Testis (tissue), 3 donors: ENCODE measurements around the gene TMEM267. TPM values are rescaled to one million over a fixed set of nuclear protein-coding genes. Genes with fewer than 3 reads are reported as not detected.

Experiments
- DNase-seq: peaks from one replicate; pipeline ENCODE4 v3.0.0-alpha.2; 2019
- H3K27ac ChIP-seq, 2 donors: fragments of 200-600 bp; sonication (generic); one replicate each; pipeline ENCODE4 v1.5.1; 2019
- H3K27me3 ChIP-seq: fragments of 200-600 bp; sonication (generic); one replicate; pipeline ENCODE4 v1.5.1; 2019
- H3K36me3 ChIP-seq: fragments of 200-600 bp; sonication (generic); one replicate; pipeline ENCODE4 v1.5.1; 2017; ENCODE audit warnings: low read depth; ENCODE audit errors: missing control alignments
- H3K4me1 ChIP-seq: fragments of 200-600 bp; sonication (generic); one replicate; pipeline ENCODE4 v1.5.1; 2019
- H3K4me3 ChIP-seq, 2 donors: fragments of 200-600 bp; sonication (generic); one replicate each; pipeline ENCODE4 v1.5.1; 2017 to 2019
- H3K9me3 ChIP-seq: fragments of 200-600 bp; sonication (generic); one replicate; pipeline ENCODE4 v1.5.1; 2017
- CTCF ChIP-seq, 3 experiments: fragments of 450-650 bp in 2 of 3; fragments of 200-600 bp in 1 of 3; sonication (generic) in 1 of 3; IDR thresholded peaks; one replicate each; pipeline ENCODE4 v1.5.1; 2016 to 2019; ENCODE audit warnings: antibody characterized with exemption in 3 of 3, mild to moderate bottlenecking in 2 of 3, moderate library complexity in 1 of 3
- POLR2A ChIP-seq: fragments of 450-650 bp; IDR thresholded peaks from one replicate; pipeline ENCODE4 v1.6.1; 2017; ENCODE audit warnings: antibody characterized with exemption, mild to moderate bottlenecking, moderate library complexity
- WGBS, 2 donors: methylation state at CpG; one replicate each; pipeline ENCODE4 v1.1.5; 2018; 5-methylcytosine and 5-hydroxymethylcytosine counted together
- intact Hi-C: fragments of 100-400 bp; cut with DNase I; formaldehyde crosslinking; loops from one replicate; pipeline ENCODE4 v1.15.1; 2023; ENCODE audit warnings: low total_unique reads
- polyA plus RNA-seq: library from polyadenylated mRNA; stranded (reverse); fragments of 350-450 nt; fragmentation: Illumina TruSeq; extraction: RNeasy Lipid Tissue Mini Kit (QIAGEN cat#74804); gene quantifications from one replicate; pipeline ENCODE4 v1.2.3, GENCODE V29; 2014; ENCODE audit warnings: low read depth, low replicate concordance; ENCODE audit not compliant: insufficient read depth
- total RNA-seq, 2 donors: library from RNA; depleted of rRNA; stranded (reverse); fragments of >200 nt; gene quantifications; one replicate each; pipeline ENCODE4 v1.2.3, GENCODE V29; 2016

Gene TMEM267
- total and polyA plus RNA-seq, 3 donors from 2014 or later = 8.1 to 21.0 (median 8.3) TPM

GRCh38 chr5:43401827-43402226, 81.8 kb downstream of the TMEM267 start:
- 35 to 42% methylated on average over 1 of the region's 1 CpG for WGBS, 2 donors

DNA sequence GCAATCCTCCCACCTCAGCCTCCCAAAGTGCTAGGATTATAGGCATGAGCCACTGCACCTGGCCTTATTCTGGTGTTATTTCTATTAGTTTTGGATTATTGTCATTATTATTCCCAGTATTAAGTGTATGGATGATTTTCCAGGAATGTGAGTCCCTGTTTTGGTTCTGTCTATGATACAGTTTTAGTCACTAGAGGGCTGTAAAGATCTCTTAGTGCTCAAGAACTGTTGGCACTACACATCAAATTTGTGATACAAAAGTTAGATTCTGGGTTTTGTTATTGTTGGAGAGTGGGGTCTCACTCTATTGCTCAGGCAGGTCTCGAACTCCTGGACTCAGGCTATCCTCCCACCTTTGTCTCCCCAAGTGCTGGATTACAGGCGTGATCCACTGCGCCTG, 83.6 kb downstream of the TMEM267 start:
- DNase-seq = no peak
- Histone ChIP-seq H3K9me3 (no peaks in the 10 kb centered on the region), H3K36me3 (no peaks in the 10 kb centered on the region), H3K27me3 (no peaks in the 10 kb centered on the region), H3K4me3 (no peak overlapping the region), H3K27ac (no peak overlapping the region), H3K4me1 (no peaks in the 10 kb centered on the region)
- no peak for TF ChIP-seq CTCF (IDR thresholded peaks at IDR 0.05)
- TF ChIP-seq POLR2A = no peak
- 88 to 93% methylated on average over 3 of the region's 3 CpGs for WGBS, 2 donors
- intact Hi-C loops = no loop called here

More at GRCh38 chr5:43401827-43402226, 81.8 kb downstream of the TMEM267 start:
- Histone ChIP-seq H3K4me3 (no peak overlapping the region), H3K9me3 (no peaks in the 10 kb centered on the region), H3K27ac (no peak overlapping the region), H3K36me3 (no peaks in the 10 kb centered on the region), H3K4me1 (no peaks in the 10 kb centered on the region), H3K27me3 (no peaks in the 10 kb centered on the region)
- no peak for TF ChIP-seq POLR2A
- TF ChIP-seq CTCF (IDR thresholded peaks at IDR 0.05) = no peak
- intact Hi-C loops = no loop called here
- DNase-seq = no peak

GRCh38 chr5:43396762-43397304, 86.8 kb downstream of the TMEM267 start:
- no peak for TF ChIP-seq POLR2A
- TF ChIP-seq CTCF (IDR thresholded peaks at IDR 0.05) = no peak
- Histone ChIP-seq H3K27ac (peak overlapping the region; percentile 5 to 70), H3K27me3 (no peaks in the 10 kb centered on the region), H3K9me3 (no peaks in the 10 kb centered on the region), H3K4me3 (peak overlapping the region; percentile 68 to 75), H3K4me1 (no peaks in the 10 kb centered on the region), H3K36me3 (no peaks in the 10 kb centered on the region)
- peak; percentile 73 for DNase-seq
- 1 to 3% methylated on average over 46 to 53 of the region's 53 CpGs for WGBS, 2 donors
- intact Hi-C loops = no loop called here

Other genes starting within 250 kb of the TMEM267 start
- 10 to 100 TPM; 27.2 to 42.9 TPM for gene HMGCS1, start 170.5 kb downstream of the TMEM267 start, total RNA-seq
- 47.5 TPM for gene HMGCS1, start 170.5 kb downstream of the TMEM267 start, polyA plus RNA-seq
- gene CCL28, start 71.5 kb downstream of the TMEM267 start, total RNA-seq = 1 to 10 TPM; 5.6 to 7.6 TPM
- gene CCL28, start 71.5 kb downstream of the TMEM267 start, polyA plus RNA-seq = 3.8 TPM
- 1 to 10 TPM; 8.5 to 8.9 TPM for gene C5orf34, start 31.3 kb upstream of the TMEM267 start, total RNA-seq
- 5.5 TPM for gene C5orf34, start 31.3 kb upstream of the TMEM267 start, polyA plus RNA-seq
- 100 to 1,000 TPM; 103 to 117 TPM for gene PAIP1, start 73.2 kb upstream of the TMEM267 start, total RNA-seq
- 135 TPM for gene PAIP1, start 73.2 kb upstream of the TMEM267 start, polyA plus RNA-seq
- 10 to 100 TPM; 32.1 to 55.0 TPM for gene NNT, start 119.3 kb upstream of the TMEM267 start, total RNA-seq
- 25.4 TPM for gene NNT, start 119.3 kb upstream of the TMEM267 start, polyA plus RNA-seq